Stimulated activated CD4-positive, alpha-beta T cell treated with anti-CD3 and anti-CD28 coated beads, Interleukin-12 subunit alpha, Interleukin-12 subunit beta, amount 100 ng/mL, for 4 hours (primary cell): ENCODE results near the gene TOPORS.
"Not testable (repeated sequence)": the region's sequence is repeated elsewhere in the genome, so short reads cannot be mapped to it uniquely, and the experiment has no call there.

Source experiments
- DNase-seq: peaks from one replicate; pipeline ENCODE4 v3.0.0-alpha.2; 2020

TOPORS gene

GRCh38 chr9:32552172-32552872 is at the start of gene TOPORS, which contains the start of gene SMIM27:
Gene TOPORS, minus strand, starts transcription at chr9:32552586. Its CDS starts 150 bp downstream, at chr9:32552436.
Gene SMIM27, plus strand, starts transcription at chr9:32552327. Its CDS starts 108 bp downstream, at chr9:32552435.
- peak; percentile 88 for DNase-seq

DNA sequence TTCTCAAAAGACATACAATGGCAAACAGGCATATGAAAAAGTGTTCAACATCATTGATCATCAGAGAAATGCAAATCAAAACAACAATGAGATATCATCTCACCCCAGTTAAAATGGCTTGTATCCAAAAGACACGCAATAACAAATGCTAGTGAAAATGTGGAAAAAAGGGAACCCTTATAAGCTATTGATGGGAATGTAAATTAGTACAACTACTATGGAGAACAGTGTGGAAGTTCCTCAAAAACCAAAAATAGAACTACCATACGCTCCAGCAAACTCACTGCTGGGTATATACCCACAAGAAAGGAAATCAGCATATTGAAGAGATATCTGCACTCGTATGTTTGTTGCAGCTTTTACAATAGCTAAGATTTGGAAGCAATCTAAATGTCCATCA is 46.6 kb upstream of the TOPORS start:
- not testable (repeated sequence) for DNase-seq

GRCh38 chr9:32596936-32597335 is 44.5 kb upstream of the TOPORS start:
- no peak for DNase-seq

DNA sequence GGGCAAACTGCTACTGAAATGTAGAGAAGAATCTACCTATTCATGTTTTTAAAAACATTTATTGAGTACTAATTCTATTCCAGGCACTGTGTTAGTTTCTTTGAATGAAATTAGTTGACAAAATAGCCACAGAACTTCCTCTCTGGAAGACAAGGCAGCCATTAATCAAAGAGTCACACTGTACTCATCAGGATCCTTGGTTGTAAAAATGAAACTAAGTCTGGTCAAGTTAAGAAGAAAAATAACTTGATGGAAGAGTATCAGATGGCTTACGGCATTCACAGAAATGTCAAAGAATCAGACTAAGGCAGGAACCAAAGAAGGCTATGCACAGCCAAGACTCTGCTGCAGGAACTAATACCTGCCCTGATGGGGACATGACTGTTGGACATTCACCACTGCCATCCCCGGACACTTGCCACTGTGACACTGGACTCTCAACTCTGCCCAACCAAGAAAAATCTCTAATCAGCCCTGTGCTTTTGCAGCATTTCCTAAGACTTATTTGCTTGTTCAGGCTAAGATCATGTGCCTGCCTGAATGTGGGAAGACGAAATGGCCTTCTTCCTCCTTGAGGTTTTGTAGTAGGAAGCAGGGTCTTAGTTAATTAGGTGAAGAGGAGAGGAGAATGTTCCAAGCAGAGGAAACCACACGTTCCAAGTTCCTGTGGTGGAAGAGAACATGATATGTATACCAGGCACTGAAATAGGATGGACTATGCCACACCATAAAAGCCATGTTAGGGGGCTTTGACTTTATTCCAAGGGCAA is 43.9 kb upstream of the TOPORS start:
- DNase-seq, result no peak

DNA sequence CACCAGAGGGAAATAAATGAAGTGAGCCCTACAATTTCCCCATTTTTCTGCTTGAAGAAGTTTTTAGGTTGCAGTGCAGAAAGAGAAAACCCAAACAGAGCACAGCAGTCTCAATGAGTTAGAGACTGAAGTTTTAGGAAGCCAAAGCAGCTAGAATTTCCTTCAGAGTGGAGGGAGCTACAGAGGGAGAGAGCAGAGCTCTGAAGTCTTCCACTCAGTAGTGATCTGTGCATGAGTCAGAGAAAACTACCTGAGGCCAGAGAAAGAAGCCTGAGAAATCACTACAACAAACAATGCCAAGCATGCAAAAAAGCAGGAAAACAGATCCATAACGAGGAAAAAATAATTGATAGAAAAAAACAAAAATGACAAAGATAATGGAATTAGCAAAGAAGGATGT is 38.5 kb upstream of the TOPORS start:
- no peak for DNase-seq

DNA sequence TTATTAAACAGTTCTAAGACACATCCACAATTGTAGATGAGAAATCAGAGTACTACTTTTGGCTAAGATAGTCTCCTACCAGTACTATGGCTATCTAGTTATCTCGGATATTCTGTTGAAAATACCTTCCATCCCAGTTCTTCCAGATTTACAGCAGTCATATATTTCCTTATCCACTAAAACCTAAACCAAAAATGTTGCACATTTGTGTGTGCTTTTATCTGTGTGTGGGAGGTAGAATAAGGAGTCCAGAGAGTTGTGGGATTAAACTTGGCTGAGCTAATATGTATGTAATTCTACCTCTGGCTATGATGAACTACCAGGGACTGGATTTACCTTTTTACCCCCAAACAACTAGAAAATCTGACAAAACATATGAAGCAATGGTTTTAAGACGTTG is 38.1 kb upstream of the TOPORS start:
- DNase-seq, result no peak

DNA sequence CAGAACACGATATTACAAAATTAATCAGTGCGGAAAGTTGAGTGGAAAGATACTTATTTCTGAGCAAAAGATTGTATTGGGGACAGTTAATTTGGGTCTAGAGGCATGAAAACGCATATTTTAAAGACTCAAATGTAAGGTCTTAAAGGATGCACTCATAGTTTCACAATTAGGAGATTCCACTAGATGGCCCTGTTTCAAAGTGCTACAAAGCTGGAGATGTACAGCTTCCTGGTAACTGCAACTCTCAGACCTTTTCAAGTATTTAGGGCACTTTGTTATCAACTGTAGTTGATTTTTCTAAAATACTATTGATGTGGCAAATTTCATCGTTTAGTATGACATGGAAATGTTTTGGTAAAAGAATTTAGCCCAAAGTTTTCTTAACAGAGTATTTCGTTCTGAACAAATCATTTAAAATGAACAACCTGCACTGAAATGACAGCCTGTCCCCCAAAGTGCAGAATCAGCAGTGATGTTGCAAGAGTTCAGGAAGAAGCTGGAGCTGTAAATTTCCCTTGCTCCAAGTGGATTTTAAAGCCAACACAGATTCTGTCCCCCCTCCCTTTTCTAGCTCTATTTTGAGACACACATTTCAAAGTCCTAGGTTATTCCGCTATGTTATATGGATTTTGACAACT is 36.8 kb upstream of the TOPORS start:
- no peak for DNase-seq

DNA sequence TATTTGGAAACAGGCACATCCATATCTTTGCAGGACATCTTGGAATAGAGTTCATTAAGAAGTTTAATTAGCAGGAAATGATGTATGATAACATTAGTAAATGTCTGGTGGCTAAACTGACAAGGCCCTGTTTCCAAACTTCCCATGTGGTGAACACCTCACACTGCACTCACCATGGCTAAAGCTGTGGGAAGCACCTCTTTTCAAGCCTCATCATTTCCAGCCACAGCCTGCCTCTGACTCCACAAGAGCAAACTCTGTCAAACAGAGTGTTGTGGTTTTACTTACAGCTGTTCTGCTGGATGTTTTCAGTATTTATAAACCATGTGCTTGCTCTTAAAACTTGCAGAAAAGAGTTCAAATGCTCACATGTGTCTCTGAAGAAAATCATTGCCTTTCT is 35.5 kb upstream of the TOPORS start:
- no peak for DNase-seq

- DNase-seq, result no peak
Observed at GRCh38 chr9:32584784-32585183, 32.4 kb upstream of the TOPORS start.

- DNase-seq, result no peak
Observed at GRCh38 chr9:32581512-32582143, 29.2 kb upstream of the TOPORS start.

DNA sequence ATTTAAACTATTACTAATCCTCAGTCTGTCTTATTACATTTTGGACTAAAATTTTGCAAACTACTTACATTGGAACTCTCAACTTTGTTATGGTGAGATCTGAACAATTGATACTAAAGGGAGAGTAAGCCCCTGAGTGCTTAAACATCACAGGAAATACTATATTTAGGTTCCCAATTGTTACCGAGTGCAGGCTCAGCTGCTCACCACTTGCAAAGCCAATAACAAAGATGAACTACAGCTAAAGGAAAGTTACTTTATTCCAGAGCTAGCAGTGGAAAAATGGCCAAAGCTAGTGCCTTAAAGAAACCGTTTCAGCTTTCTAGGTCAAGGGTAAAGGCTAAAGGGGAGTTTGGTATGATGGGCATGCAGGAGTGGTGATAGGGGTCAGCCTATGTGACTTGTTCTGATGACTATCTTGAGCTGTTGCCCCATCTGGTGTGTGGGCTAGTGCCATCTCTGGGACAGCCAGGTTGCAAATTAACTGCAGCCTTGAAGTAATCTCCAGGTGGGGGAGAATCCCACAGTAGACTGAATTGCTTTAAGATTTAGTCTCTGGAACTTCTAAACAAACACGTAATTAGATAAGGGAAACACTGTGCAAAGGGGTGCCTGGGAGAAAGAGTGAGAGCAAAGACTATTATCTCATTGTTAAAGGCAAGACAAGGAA is 28.4 kb upstream of the TOPORS start:
- no peak for DNase-seq

GRCh38 chr9:32579706-32580331 is 27.4 kb upstream of the TOPORS start:
- DNase-seq, result peak; percentile 78

GRCh38 chr9:32578976-32579375 is 26.6 kb upstream of the TOPORS start:
- DNase-seq, result no peak

DNA sequence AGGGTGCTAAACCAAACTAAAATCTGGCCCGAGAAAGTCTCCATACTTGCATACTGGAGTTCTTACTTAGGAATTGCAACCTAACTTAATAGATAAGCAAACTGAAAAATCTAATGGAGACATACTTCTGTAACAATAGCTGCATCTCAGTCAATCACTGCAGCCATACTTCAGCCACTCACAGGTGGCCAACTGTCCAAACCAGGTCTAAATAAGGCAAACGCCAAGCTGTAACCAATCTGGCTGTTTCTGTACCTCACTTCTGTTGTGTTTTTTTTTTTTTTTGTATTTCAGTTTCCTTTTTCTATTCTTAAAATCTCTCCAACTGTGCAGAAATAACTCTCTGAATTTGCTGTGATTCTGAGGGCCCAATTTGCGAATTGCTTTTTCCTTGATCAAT is 24.9 kb upstream of the TOPORS start:
- no peak for DNase-seq

GRCh38 chr9:32574858-32575257 is 22.5 kb upstream of the TOPORS start:
- no peak for DNase-seq

GRCh38 chr9:32573821-32574220 is 21.4 kb upstream of the TOPORS start:
- DNase-seq, result no peak

GRCh38 chr9:32572900-32573523 is 20.6 kb upstream of the TOPORS start, which contains the start of gene NDUFB6:
Gene NDUFB6, minus strand, starts transcription at chr9:32573159. Its CDS starts 99 bp downstream, at chr9:32573060.
- peak; percentile 93 for DNase-seq

DNA sequence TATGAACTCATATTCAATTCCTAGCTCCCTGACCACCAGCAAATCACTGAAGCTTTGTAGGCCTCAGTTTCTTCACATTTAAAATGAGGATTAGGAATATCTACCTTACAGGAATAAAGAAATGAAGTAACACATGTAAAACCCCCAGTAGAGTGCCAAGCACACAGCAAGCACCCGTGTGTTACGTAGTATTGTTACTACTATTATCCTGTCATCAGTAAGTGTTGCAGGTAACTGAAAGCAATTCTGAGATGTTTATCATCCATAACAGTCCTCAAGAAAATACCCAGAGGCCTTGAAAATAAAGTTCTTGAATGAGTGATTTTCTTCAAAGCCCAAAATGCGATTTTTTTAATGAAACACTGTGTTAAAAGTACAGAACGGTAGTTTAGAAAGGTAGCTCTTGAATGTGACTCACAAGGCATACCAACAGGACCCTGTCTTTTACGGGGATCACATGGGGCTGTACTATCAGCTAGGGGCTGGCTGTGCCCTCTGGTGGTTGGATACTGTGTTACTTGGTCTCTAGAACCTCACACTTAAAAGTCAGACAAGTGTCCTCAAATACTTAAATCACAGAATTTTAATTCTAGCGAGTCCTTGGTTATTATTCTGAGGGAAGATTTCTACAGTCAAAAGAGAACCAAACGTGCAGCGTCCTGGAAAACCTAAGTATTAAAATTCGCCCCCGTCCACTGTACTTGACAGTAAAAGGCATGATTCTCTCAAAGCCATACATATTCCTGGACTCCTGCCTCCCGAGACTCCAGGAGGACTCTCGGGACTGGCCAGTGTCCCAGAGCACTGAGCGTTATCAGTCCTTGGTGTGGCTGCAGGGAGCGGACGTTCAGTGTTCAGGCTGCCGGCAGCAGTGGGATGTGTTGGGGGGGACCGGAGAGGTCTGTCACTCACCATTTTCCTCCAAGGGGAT is 19.8 kb upstream of the TOPORS start:
- DNase-seq, result peak; percentile 55

GRCh38 chr9:32570262-32570661 is 17.9 kb upstream of the TOPORS start:
- DNase-seq, result no peak

DNA sequence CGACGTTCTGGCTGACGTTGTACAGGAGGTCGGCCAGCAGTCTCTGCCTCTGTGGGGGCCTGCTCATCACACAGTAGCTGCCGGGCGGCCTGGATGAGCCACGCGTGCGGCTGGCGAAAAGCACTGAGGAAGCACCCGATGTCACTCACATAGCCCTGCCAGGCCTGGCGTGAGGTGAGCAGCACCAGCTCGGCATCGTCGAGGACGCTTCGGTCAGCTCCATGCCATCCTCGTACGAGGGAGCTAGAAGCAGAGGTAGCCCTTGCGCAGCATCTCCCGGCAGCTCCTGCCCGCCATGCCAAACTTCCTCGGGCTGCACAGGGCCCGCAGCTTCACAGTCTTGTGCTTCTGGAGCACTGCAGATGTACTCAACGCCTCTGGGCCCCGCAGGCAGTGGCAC is 14.4 kb upstream of the TOPORS start:
- DNase-seq, result no peak

DNA sequence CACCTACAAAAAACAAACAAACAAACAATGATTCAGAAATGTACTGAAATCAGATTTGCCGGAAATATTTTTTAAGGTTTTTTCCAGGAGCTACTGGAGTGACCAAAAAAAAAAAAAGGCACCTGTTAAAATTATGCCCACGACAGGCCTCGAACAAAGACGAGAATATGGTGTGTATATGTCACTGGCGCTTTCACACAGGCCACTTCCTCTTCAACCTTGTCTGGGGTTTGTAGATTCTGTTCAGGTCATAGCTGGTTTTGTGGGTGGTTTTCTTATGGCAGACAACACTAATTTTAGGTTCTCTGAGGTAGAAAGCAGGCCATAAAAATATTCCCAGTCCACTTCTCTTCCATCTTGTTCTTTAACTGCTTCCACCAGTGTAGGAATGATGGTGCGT is 13.6 kb upstream of the TOPORS start:
- no peak for DNase-seq
